HL-60 (cell line): Measurements from ENCODE around the gene HIVEP1.

Source experiments
- DNase-seq, 2 experiments: peaks; one replicate each; pipeline ENCODE4 v3.0.0-alpha.2; 2010 to 2020; ENCODE audit warnings: low read depth in 1 of 2, low spot score in 1 of 2
- H3K27ac ChIP-seq: fragments of 250-450 bp; sonication (Bioruptor Pico); replicated peaks from 2 replicates; pipeline ENCODE4 v1.5.1; 2020; ENCODE audit warnings: mild to moderate bottlenecking, moderate library complexity
- H3K27me3 ChIP-seq: fragments of 250-450 bp; sonication (Bioruptor Pico); 2 replicates; pipeline ENCODE4 v1.5.1; 2021; ENCODE audit warnings: mild to moderate bottlenecking, moderate library complexity; ENCODE audit not compliant: insufficient read depth, poor library complexity, severe bottlenecking
- H3K4me3 ChIP-seq: replicated peaks from 2 replicates; pipeline ENCODE4 v1.5.1; 2011; ENCODE audit warnings: mild to moderate bottlenecking, control low read depth, low read length; ENCODE audit not compliant: insufficient read depth
- GABPA ChIP-seq: IDR thresholded peaks from 2 replicates; pipeline ENCODE4 v1.6.1; 2012; ENCODE audit warnings: low read depth
- POLR2AphosphoS5 ChIP-seq: IDR thresholded peaks from 2 replicates; pipeline ENCODE4 v1.6.1; 2012; ENCODE audit warnings: low read depth
- SPI1 ChIP-seq: IDR thresholded peaks from 2 replicates; pipeline ENCODE4 v1.6.1; 2012; ENCODE audit warnings: low read depth, mild to moderate bottlenecking, borderline replicate concordance
- TF ChIP-seq, protein P1 (sequence below): IDR thresholded peaks from 2 replicates; pipeline ENCODE4 v1.6.1; 2012; ENCODE audit warnings: low read depth; ENCODE audit not compliant: insufficient replicate concordance
- TF ChIP-seq, protein P2 (sequence below): IDR thresholded peaks from one replicate; pipeline ENCODE4 v1.5.1; 2011; ENCODE audit warnings: low read length, control low read depth, inconsistent platforms; ENCODE audit not compliant: insufficient read depth

Gene HIVEP1

DNA sequence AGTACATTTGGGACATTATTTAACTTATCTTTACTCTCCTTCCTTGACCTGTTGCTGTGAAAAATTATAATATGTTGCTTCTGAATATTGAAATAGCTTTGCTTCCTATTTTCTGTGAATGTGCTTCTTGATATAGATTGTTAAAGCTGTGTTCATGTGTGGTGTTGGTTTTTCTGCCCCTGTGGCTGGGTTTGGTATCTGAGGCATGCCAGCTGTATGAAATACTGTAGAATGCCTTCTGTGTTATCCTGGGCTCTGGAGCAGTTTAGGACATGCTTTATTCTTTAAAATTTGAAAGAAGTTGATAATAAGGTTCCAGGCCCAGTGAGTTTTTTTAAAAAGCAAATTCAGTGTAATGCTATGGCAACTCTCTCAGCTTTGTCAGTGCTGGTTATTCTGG is 71.7 kb downstream of the HIVEP1 start:
- no peak overlapping the region for H3K4me3 ChIP-seq
- TF ChIP-seq, protein P1, sequence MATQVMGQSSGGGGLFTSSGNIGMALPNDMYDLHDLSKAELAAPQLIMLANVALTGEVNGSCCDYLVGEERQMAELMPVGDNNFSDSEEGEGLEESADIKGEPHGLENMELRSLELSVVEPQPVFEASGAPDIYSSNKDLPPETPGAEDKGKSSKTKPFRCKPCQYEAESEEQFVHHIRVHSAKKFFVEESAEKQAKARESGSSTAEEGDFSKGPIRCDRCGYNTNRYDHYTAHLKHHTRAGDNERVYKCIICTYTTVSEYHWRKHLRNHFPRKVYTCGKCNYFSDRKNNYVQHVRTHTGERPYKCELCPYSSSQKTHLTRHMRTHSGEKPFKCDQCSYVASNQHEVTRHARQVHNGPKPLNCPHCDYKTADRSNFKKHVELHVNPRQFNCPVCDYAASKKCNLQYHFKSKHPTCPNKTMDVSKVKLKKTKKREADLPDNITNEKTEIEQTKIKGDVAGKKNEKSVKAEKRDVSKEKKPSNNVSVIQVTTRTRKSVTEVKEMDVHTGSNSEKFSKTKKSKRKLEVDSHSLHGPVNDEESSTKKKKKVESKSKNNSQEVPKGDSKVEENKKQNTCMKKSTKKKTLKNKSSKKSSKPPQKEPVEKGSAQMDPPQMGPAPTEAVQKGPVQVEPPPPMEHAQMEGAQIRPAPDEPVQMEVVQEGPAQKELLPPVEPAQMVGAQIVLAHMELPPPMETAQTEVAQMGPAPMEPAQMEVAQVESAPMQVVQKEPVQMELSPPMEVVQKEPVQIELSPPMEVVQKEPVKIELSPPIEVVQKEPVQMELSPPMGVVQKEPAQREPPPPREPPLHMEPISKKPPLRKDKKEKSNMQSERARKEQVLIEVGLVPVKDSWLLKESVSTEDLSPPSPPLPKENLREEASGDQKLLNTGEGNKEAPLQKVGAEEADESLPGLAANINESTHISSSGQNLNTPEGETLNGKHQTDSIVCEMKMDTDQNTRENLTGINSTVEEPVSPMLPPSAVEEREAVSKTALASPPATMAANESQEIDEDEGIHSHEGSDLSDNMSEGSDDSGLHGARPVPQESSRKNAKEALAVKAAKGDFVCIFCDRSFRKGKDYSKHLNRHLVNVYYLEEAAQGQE, result no peak
- TF ChIP-seq GABPA (no peak), POLR2AphosphoS5 (no peak), SPI1 (no peak)
- TF ChIP-seq, protein P2, sequence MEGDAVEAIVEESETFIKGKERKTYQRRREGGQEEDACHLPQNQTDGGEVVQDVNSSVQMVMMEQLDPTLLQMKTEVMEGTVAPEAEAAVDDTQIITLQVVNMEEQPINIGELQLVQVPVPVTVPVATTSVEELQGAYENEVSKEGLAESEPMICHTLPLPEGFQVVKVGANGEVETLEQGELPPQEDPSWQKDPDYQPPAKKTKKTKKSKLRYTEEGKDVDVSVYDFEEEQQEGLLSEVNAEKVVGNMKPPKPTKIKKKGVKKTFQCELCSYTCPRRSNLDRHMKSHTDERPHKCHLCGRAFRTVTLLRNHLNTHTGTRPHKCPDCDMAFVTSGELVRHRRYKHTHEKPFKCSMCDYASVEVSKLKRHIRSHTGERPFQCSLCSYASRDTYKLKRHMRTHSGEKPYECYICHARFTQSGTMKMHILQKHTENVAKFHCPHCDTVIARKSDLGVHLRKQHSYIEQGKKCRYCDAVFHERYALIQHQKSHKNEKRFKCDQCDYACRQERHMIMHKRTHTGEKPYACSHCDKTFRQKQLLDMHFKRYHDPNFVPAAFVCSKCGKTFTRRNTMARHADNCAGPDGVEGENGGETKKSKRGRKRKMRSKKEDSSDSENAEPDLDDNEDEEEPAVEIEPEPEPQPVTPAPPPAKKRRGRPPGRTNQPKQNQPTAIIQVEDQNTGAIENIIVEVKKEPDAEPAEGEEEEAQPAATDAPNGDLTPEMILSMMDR, result no peak
- no peak for DNase-seq
- no peaks in the 10 kb centered on the region for H3K27me3 ChIP-seq
- H3K27ac ChIP-seq, result no peak overlapping the region

DNA sequence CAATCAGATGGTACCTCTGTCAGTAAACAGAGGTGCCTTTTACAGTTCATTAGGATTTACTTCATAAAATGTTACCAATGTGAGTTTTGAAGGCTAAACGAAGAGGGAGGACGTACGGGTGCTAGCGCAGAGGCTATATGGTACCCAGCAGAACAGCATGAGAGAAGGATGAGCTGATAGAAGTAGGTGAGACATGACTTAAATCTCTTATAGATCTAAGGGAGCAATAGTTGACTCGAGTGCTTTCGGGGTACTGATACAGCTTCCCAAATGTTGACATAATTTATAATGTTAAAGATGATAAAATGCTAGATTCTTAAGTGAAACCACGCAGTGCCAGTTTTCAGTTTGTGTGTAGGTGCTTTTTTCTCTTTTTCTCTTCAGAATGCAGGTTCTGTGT is 72.6 kb downstream of the HIVEP1 start:
- H3K27me3 ChIP-seq, result no peaks in the 10 kb centered on the region
- TF ChIP-seq GABPA (no peak), POLR2AphosphoS5 (no peak), SPI1 (no peak)
- TF ChIP-seq, protein P1, result no peak
- TF ChIP-seq, protein P2, result no peak
- no peak for DNase-seq
- H3K4me3 ChIP-seq, result no peak overlapping the region
- no peak overlapping the region for H3K27ac ChIP-seq

DNA sequence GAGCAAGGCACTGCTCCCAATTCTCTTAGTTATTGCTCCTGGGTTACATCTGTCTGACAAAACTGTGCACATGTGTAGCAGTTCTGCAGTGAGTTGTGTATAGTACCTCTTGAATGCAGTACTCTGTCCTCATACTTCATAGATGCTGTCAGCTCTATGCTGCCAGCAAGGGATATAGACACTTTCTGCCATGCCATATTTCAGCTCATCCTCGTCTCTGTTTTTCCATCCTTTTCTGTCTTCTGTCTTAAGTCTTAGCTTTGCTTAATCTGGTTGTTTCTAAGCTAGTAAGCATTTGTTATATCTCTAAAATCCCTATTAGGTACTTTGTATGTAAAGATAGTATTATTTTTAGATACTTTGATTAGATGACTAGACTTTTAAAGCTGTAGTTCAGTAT is 76.4 kb downstream of the HIVEP1 start:
- no peak for DNase-seq
- Histone ChIP-seq H3K27me3 (no peaks in the 10 kb centered on the region), H3K4me3 (no peak overlapping the region), H3K27ac (no peak overlapping the region)
- TF ChIP-seq POLR2AphosphoS5 (no peak), SPI1 (no peak), GABPA (no peak)
- TF ChIP-seq, protein P2, result no peak

DNA sequence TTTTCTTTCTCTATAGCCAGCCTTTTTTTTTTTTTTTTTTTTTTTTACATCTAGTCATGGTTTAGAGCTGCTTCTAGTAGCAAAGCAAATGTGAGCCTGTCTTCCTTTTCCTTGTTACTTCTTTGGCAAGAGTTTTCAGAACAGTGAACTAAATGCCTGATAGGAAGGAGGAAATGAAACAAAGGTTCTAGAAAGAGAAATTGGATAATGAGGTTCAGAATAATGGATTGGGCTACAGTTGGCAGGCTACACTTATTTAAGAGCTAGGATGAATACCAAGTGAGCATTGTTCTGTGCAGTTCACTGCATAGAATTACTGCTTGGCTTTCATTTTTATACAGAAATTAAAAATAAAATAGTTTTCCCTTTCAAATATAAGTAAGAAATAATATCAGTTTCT is 78.6 kb downstream of the HIVEP1 start:
- no peaks in the 10 kb centered on the region for H3K27me3 ChIP-seq
- DNase-seq, result no peak
- no peak overlapping the region for H3K4me3 ChIP-seq
- H3K27ac ChIP-seq, result no peak overlapping the region
- TF ChIP-seq, protein P1, result no peak
- no peak for TF ChIP-seq GABPA
- no peak for TF ChIP-seq POLR2AphosphoS5
- TF ChIP-seq SPI1, result no peak
- TF ChIP-seq, protein P2, result no peak
